Mammary epithelial cell (primary cell): ENCODE results near the gene PHKA2.

Source experiments
- CTCF ChIP-seq, 2 donors: IDR thresholded peaks in 1 of 2; conservative IDR thresholded peaks in 1 of 2; 2 replicates each; pipeline ENCODE4 v1.5.1; 2011 to 2012; ENCODE audit warnings: inconsistent platforms in 2 of 2, low read length in 2 of 2, mild to moderate bottlenecking in 2 of 2, control low read depth in 1 of 2, low read depth in 1 of 2; ENCODE audit not compliant: insufficient read depth in 1 of 2; ENCODE audit errors: extremely low read depth in 1 of 2
- EZH2 ChIP-seq: IDR thresholded peaks from 2 replicates; pipeline ENCODE4 v1.6.1; 2012; ENCODE audit warnings: low read length, inconsistent platforms, borderline replicate concordance

GRCh38 chrX:19019996-19020395 lies 36.1 kb upstream of the PHKA2 start:
- TF ChIP-seq CTCF (conservative IDR thresholded peaks at IDR 0.05 in 1 of 2, IDR thresholded peaks at IDR 0.05 in 1 of 2; ENCODE audit: extremely low read depth in 1 of 2, insufficient read depth in 1 of 2, low read depth in 1 of 2, low read length in 2 of 2) (no peak), EZH2 (no peak)
